GM12874 (cell line): ENCODE measurements around the gene SEC61A2.

Source experiments
- CTCF ChIP-seq: IDR thresholded peaks from 2 replicates; pipeline ENCODE4 v1.5.1; 2011; ENCODE audit warnings: low read depth, mild to moderate bottlenecking, control low read depth, low read length, moderate library complexity; ENCODE audit not compliant: insufficient read depth

Gene SEC61A2

GRCh38 chr10:12103802-12104201, 25.7 kb upstream of the SEC61A2 start:
- no peak for TF ChIP-seq CTCF

GRCh38 chr10:12107781-12108180, 21.7 kb upstream of the SEC61A2 start:
- no peak for TF ChIP-seq CTCF

DNA sequence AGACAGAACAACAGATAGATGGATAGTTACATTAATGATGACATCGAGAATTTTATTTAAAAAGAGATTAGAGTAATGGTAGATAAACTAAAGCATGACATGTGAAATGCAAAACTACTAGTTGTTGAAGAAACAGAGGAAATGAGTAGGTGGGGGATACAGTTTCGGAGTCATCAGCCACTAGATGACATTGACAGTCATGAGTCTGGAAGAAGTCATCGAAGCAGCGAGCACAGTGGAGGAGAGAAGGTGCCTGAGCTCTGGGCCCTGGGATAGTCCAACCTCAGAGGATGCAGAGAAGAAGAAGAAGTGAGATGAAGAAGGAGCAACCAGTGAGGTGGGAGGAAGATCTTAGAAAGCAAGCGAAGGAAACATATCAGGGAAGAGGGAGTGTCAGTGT, 20.2 kb upstream of the SEC61A2 start:
- TF ChIP-seq CTCF, result no peak

DNA sequence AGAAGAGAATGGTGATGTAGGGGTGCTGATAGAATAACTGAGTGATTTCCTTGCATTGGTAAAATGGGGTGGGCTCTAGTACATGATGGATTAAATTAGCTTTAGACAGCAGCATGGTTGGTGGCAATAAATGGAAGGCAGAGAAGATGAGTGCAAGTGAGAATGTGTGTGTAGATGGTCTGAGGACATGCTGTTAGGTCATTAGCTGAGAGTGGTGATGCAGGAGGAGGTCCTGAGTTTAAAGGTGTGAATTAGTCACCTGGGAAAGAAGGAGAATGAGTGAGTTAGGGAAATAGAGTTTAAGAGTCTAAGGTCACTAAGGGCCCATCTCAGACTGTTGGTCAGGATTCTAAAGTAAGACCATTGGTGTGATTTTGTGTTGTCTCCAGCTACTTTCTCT, 17.9 kb upstream of the SEC61A2 start:
- no peak for TF ChIP-seq CTCF

- no peak for TF ChIP-seq CTCF
Measured at GRCh38 chr10:12113627-12114026, 15.8 kb upstream of the SEC61A2 start.

DNA sequence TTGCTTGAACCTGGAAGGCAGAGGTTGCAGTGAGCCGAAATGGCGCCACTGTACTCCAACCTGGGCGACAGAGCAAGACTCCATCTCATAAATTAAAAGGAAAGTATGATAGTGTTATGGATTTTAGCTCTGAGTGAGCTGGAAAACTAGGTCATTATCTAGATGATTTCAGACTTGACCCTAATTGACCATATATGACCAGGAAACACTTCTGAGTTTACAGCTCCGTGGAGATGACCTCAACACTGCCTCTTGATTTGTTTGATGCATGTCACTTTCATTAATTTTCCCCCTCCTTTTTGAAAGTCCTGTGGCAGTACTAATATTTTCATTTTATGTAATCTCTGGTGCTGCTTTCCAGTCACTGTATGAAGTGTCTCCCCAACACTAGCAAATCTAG, 7.8 kb upstream of the SEC61A2 start:
- no peak for TF ChIP-seq CTCF

- TF ChIP-seq CTCF, result peak; percentile 63
Measured at GRCh38 chr10:12130237-12130872, 878 bp downstream of the SEC61A2 start.
